GM20000 (cell line): ENCODE measurements around the gene PGPEP1.
"Not testable (repeated sequence)": the region's sequence is repeated elsewhere in the genome, so short reads cannot be mapped to it uniquely, and the experiment has no call there.

Source experiments
- DNase-seq: peaks from one replicate; pipeline ENCODE4 v3.0.0; 2012; ENCODE audit warnings: low spot score
- CTCF ChIP-seq: IDR thresholded peaks from 2 replicates; pipeline ENCODE4 v1.5.1; 2012; ENCODE audit warnings: mild to moderate bottlenecking, control low read depth; ENCODE audit errors: extremely low read depth, missing control alignments

Gene PGPEP1

GRCh38 chr19:18348171-18348570 is 7.8 kb downstream of the PGPEP1 start:
- no peak for DNase-seq
- no peak for TF ChIP-seq CTCF

- not testable (repeated sequence) for DNase-seq
These were observed 8.5 kb downstream of the PGPEP1 start for GRCh38 chr19:18348818-18349339.

GRCh38 chr19:18349524-18350128 is 9.2 kb downstream of the PGPEP1 start:
- peak; percentile 52 for TF ChIP-seq CTCF
- peak; percentile 66 for DNase-seq

GRCh38 chr19:18350490-18350889 is 10.1 kb downstream of the PGPEP1 start:
- TF ChIP-seq CTCF: no peak
- no peak for DNase-seq

- TF ChIP-seq CTCF: no peak
- DNase-seq: no peak
These were observed 11.1 kb downstream of the PGPEP1 start for GRCh38 chr19:18351544-18351943.

- no peak for DNase-seq
- TF ChIP-seq CTCF: no peak
These were observed 13.1 kb downstream of the PGPEP1 start for GRCh38 chr19:18353378-18354005.

GRCh38 chr19:18354743-18355142 is 14.3 kb downstream of the PGPEP1 start:
- not testable (repeated sequence) for DNase-seq

- no peak for DNase-seq
- no peak for TF ChIP-seq CTCF
These were observed 16.6 kb downstream of the PGPEP1 start for GRCh38 chr19:18357041-18357440.
